Natural killer cell (primary cell): ENCODE data around the gene KRT23. TPM values are rescaled to one million over a fixed set of nuclear protein-coding genes. Genes with fewer than 3 reads are reported as not detected.

ENCODE experiments used
- ATAC-seq, 3 donors: fragments of 150-1000 bp in 2 of 3; fragments of 200-7000 bp in 1 of 3; cut with Tn5 transposase; 1 replicate in 1 of 3; 2 replicates in 2 of 3; pipeline ENCODE4 v1.10.0; 2021; ENCODE audit warnings: mild to moderate bottlenecking in 2 of 3, moderate library complexity in 2 of 3
- DNase-seq, 2 donors: peaks; one replicate each; pipeline versions ENCODE4 v3.0.0 to v3.0.0-alpha.2; 2013 to 2021; ENCODE audit warnings: mixed read lengths in 1 of 2
- H3K27ac ChIP-seq: one replicate; pipeline ENCODE4 v1.5.1; 2013; ENCODE audit warnings: mild to moderate bottlenecking, low read length
- H3K27me3 ChIP-seq: one replicate; pipeline ENCODE4 v1.6.1; 2013; ENCODE audit warnings: low read length; ENCODE audit not compliant: control insufficient read depth, insufficient read depth
- H3K36me3 ChIP-seq: one replicate; pipeline ENCODE4 v1.6.1; 2013; ENCODE audit warnings: low read length; ENCODE audit not compliant: control insufficient read depth, insufficient read depth
- H3K4me1 ChIP-seq: one replicate; pipeline ENCODE4 v1.6.1; 2013; ENCODE audit warnings: low read length; ENCODE audit not compliant: control insufficient read depth, insufficient read depth
- H3K4me3 ChIP-seq: one replicate; pipeline ENCODE4 v1.5.1; 2013; ENCODE audit warnings: low read length
- H3K9me3 ChIP-seq: one replicate; pipeline ENCODE4 v1.6.1; 2013; ENCODE audit warnings: low read length; ENCODE audit not compliant: control insufficient read depth, insufficient read depth
- H3K27ac Mint-ChIP-seq, 2 donors: one replicate each; pipeline ENCODE4 v1.8.0; 2022; ENCODE audit warnings: mild to moderate bottlenecking in 2 of 2, mixed read lengths in 2 of 2, moderate library complexity in 1 of 2
- H3K27me3 Mint-ChIP-seq, 2 donors: one replicate each; pipeline ENCODE4 v1.8.0; 2022; ENCODE audit warnings: low read depth in 2 of 2, mixed read lengths in 2 of 2
- H3K36me3 Mint-ChIP-seq: one replicate; pipeline ENCODE4 v1.8.0; 2022; ENCODE audit warnings: mixed read lengths
- H3K4me1 Mint-ChIP-seq, 2 donors: one replicate each; pipeline ENCODE4 v1.8.0; 2022; ENCODE audit warnings: mixed read lengths in 2 of 2
- H3K4me3 Mint-ChIP-seq: one replicate; pipeline ENCODE4 v1.8.0; 2022; ENCODE audit warnings: mild to moderate bottlenecking, moderate library complexity, mixed read lengths
- H3K9me3 Mint-ChIP-seq, 2 donors: one replicate each; pipeline ENCODE4 v1.8.0; 2022; ENCODE audit warnings: mixed read lengths in 2 of 2
- WGBS: methylation state at CpG from one replicate; pipeline ENCODE4 v1.1.7; 2013; ENCODE audit warnings: missing lambda C conversion rate; ENCODE audit not compliant: insufficient coverage; 5-methylcytosine and 5-hydroxymethylcytosine counted together
- intact Hi-C: fragments of 100-400 bp; cut with micrococcal nuclease; formaldehyde crosslinking; loops from one replicate; pipeline ENCODE4 v1.14.2; 2022
- total RNA-seq, 4 donors: library from RNA; stranded (reverse); fragments of 120-200 nt in 1 of 4; gene quantifications; one replicate each; pipeline versions ENCODE4 v1.2.3 to v1.2.4, GENCODE V29; 2013 to 2022
- TF ChIP-seq, protein P1 (sequence below): fragments of 200-600 bp; IDR thresholded peaks from one replicate; pipeline ENCODE4 v1.8.0; 2022; ENCODE audit warnings: antibody characterized with exemption

KRT23 gene
- total RNA-seq, 3 donors from 2014 or later (not counting 1 experiment from before 2014, with no cell fraction given), result 0.83 TPM; not detected in 2

DNA sequence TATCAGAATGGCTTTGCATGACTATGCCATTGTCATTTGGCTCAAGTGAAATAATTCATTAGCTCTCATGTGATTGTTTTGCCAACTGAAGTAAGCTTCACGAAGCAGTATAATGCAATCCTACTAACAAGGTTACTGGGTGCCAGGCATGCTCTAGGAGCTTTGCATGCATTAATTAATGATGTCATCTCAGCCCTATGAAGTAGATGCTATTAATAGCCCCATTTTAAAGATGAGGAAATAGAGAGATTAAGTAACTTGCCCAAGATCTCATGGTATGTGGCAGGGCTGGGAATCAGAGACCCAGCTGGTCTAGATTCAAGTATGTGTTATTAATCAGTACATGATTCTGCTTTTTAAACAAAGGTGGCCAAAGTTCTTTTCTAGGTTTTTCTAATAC lies 15.2 kb upstream of the KRT23 start:
- no peaks in the 10 kb centered on the region for H3K36me3 ChIP-seq
- 85% methylated on average over 1 of the region's 1 CpG for WGBS
- Mint-ChIP-seq H3K4me1 (no peaks in the 10 kb centered on the region), H3K9me3 (no peaks in the 10 kb centered on the region), H3K36me3 (no peaks in the 10 kb centered on the region), H3K4me3 (no peak overlapping the region), H3K27me3 (peaks cover 34 to 66% of the 10 kb centered on the region in 2 donors), H3K27ac (no peak overlapping the region)
- H3K4me1 ChIP-seq, result no peaks in the 10 kb centered on the region
- H3K27ac ChIP-seq, result no peak overlapping the region
- ATAC-seq, result no peak
- intact Hi-C loops, result no loop called here
- TF ChIP-seq, protein P1, sequence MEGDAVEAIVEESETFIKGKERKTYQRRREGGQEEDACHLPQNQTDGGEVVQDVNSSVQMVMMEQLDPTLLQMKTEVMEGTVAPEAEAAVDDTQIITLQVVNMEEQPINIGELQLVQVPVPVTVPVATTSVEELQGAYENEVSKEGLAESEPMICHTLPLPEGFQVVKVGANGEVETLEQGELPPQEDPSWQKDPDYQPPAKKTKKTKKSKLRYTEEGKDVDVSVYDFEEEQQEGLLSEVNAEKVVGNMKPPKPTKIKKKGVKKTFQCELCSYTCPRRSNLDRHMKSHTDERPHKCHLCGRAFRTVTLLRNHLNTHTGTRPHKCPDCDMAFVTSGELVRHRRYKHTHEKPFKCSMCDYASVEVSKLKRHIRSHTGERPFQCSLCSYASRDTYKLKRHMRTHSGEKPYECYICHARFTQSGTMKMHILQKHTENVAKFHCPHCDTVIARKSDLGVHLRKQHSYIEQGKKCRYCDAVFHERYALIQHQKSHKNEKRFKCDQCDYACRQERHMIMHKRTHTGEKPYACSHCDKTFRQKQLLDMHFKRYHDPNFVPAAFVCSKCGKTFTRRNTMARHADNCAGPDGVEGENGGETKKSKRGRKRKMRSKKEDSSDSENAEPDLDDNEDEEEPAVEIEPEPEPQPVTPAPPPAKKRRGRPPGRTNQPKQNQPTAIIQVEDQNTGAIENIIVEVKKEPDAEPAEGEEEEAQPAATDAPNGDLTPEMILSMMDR, result no peak
- no peaks in the 10 kb centered on the region for H3K9me3 ChIP-seq
- H3K27me3 ChIP-seq, result no peaks in the 10 kb centered on the region
- no peak overlapping the region for H3K4me3 ChIP-seq
- DNase-seq, result no peak

DNA sequence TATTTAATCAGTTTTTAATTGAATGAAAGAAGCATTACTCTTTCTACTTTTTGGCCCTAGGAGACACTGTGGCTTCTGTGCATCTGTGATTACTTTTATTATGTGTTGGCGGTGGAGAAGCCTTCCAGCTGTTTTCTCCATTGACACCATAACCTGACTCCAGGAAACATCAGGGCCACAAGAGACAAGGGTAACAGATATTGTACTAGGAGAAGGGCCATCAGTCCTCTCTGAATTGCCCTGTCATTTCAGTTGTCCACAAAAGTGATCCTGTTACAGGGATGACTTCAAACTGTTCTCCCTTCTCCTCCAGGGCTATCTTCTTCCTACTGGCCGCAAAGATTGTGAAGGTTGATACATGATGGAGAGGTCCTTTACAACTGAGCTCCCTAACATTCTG lies 14.7 kb upstream of the KRT23 start:
- Mint-ChIP-seq H3K27me3 (peaks cover 34 to 71% of the 10 kb centered on the region in 2 donors), H3K27ac (no peak overlapping the region), H3K4me1 (no peaks in the 10 kb centered on the region), H3K36me3 (no peaks in the 10 kb centered on the region), H3K4me3 (no peak overlapping the region), H3K9me3 (no peaks in the 10 kb centered on the region)
- intact Hi-C loops, result no loop called here
- no peak for ATAC-seq
- Histone ChIP-seq H3K27ac (no peak overlapping the region), H3K9me3 (no peaks in the 10 kb centered on the region), H3K27me3 (peaks cover 2% of the 10 kb centered on the region), H3K4me3 (no peak overlapping the region), H3K36me3 (no peaks in the 10 kb centered on the region), H3K4me1 (no peaks in the 10 kb centered on the region)
- no CpG with 5 or more reads among the region's 2 CpGs for WGBS
- TF ChIP-seq, protein P1, result no peak
- no peak for DNase-seq

DNA sequence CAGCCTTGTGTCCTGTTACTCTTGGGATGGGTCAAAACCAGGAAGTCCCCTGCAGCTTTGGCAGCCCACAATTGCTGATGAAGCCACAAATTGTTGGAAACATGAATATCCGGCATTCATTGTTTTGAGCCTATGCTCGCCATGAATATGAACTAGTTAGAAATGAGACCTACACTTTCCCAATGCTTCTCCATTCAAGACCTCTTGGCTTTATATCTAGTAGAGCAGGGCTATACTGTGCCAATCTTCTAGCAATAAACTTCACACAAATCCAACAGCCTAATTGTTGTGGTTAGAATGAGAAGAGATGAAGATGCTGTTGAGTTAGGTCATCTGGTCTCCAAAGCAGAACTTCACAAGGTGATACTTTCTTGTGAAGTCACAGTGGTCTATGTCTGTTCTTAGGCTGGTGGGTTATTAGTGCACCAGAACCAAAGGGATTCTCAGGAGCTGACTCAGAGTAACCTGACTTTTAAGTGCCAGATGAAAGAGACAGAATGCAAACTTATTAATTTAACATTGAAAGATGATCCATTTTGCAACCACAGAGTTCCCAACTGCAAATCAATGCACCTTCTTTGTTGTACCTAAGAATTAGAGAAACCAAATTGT lies 13.7 kb upstream of the KRT23 start:
- peaks cover 7% of the 10 kb centered on the region for H3K27me3 ChIP-seq
- H3K4me3 ChIP-seq, result no peak overlapping the region
- DNase-seq, result no peak
- intact Hi-C loops, result no loop called here
- H3K4me1 ChIP-seq, result no peaks in the 10 kb centered on the region
- Mint-ChIP-seq H3K27ac (no peak overlapping the region), H3K36me3 (no peaks in the 10 kb centered on the region), H3K4me3 (no peak overlapping the region), H3K9me3 (no peaks in the 10 kb centered on the region), H3K27me3 (peaks cover 43 to 73% of the 10 kb centered on the region in 2 donors), H3K4me1 (no peaks in the 10 kb centered on the region)
- H3K36me3 ChIP-seq, result no peaks in the 10 kb centered on the region
- no peaks in the 10 kb centered on the region for H3K9me3 ChIP-seq
- ATAC-seq, result no peak
- WGBS, result 89% methylated on average over 2 of the region's 2 CpGs
- TF ChIP-seq, protein P1, result no peak
- no peak overlapping the region for H3K27ac ChIP-seq

DNA sequence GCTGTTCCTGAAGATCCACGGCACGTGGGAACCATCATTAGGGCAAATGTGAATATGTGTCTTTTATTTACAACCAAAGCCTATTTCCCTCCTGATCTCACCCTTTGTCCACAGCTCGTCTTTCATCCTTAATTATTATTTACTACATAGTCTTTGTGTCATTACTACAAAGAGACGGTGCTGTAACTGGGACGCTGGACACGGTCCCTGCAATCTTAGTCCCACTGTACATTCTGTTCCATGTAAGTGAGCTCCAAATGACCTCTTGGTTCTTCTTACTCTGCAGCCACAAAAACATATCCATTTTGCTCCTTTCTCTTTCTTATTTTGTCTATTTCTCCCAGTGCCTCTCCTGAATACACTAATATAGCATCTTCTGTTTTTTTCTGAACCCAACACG lies 12.7 kb upstream of the KRT23 start:
- no peaks in the 10 kb centered on the region for H3K36me3 ChIP-seq
- Mint-ChIP-seq H3K4me1 (no peaks in the 10 kb centered on the region), H3K4me3 (no peak overlapping the region), H3K27ac (no peak overlapping the region), H3K9me3 (no peaks in the 10 kb centered on the region), H3K36me3 (no peaks in the 10 kb centered on the region), H3K27me3 (peaks cover 51 to 74% of the 10 kb centered on the region in 2 donors)
- intact Hi-C loops, result no loop called here
- no peaks in the 10 kb centered on the region for H3K9me3 ChIP-seq
- H3K4me3 ChIP-seq, result no peak overlapping the region
- no peak overlapping the region for H3K27ac ChIP-seq
- no peaks in the 10 kb centered on the region for H3K4me1 ChIP-seq
- ATAC-seq (no peak), DNase-seq (no peak)
- H3K27me3 ChIP-seq, result peaks cover 7% of the 10 kb centered on the region
- WGBS, result 88% methylated on average over 6 of the region's 7 CpGs
- TF ChIP-seq, protein P1, result no peak
